Measurements from ENCODE around the gene ZNF254. TPM values are rescaled to one million over a fixed set of nuclear protein-coding genes. Genes with fewer than 3 reads are reported as not detected.

ZNF254 gene
- total RNA-seq (2022; extraction: Qiagen RNA extraction; ENCODE audit: low read depth): 5.7 to 8.7 TPM (median 6.4 TPM) in 5 replicates

DNA sequence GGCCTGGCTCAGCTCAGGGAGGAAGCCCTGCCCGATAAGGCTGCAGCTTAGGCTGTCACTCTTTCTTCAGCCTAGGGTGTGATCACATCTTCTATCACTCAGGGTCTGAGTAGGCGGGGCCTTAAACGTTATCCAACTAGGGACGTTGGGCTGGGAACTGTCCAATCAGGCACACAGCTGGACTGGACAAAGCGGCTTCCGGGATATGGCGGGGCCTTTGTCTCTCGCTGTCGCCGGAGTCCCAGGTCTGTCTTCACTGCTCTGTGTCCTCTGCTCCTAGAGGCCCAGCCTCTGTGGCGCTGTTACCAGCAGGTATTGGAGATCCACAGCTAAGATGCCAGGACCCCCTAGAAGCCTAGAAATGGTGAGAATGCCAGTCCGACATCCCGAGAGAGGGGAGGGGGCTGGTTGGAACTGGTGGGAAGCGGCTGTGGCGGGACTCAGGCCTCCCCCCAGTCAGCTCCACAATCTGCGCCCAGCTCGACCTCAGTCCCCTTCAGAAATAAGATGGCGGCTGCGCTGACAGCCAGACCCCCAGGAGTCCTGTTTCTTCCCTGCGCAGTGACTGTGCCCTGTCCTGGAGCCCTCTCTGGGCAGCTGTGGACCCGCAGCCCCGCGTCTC lies at the start of gene ZNF254:
Gene ZNF254, plus strand, starts transcription at position 214 of the 622 bp plus-strand sequence. Its CDS starts 121 bp downstream, at position 335.

Other genes starting within 250 kb of the ZNF254 start
- 0.57 to 0.89 TPM (median 0.77 TPM) in 5 replicates for gene ZNF726, start 172.3 kb upstream of the ZNF254 start, total RNA-seq (2022; extraction: Qiagen RNA extraction; ENCODE audit: low read depth)